OCI-LY7 (cell line): ENCODE measurements around the gene MAGEB10.

ENCODE experiments used
- CTCF ChIP-seq: fragments of 200-600 bp; sonication (generic); conservative IDR thresholded peaks from 2 replicates; pipeline ENCODE4 v1.5.1; 2014; ENCODE audit warnings: mild to moderate bottlenecking, antibody characterized with exemption, low read length, moderate library complexity, mixed read lengths
- EZH2phosphoT487 ChIP-seq: fragments of 200-600 bp; sonication (generic); IDR thresholded peaks from 2 replicates; pipeline ENCODE4 v1.6.1; 2018; ENCODE audit warnings: low read depth, borderline replicate concordance, mild to moderate bottlenecking, mixed run types, antibody characterized with exemption, low read length, moderate library complexity, mixed read lengths

GRCh38 chrX:27807690-27808089 lies at the start of gene MAGEB10:
- no peak for TF ChIP-seq CTCF
- TF ChIP-seq EZH2phosphoT487: no peak
